K562 (cell line): ENCODE data around the gene CEP43. TPM values are rescaled to one million over a fixed set of nuclear protein-coding genes. Genes with fewer than 3 reads are reported as not detected.

Experiments
- BHLHE40 ChIP-seq: IDR thresholded peaks from 2 replicates; pipeline ENCODE4 v1.6.1; 2011; ENCODE audit warnings: low read length, improper control_type of control experiment
- CLOCK ChIP-seq: fragments of 250-450 bp; sonication (Bioruptor Pico); IDR thresholded peaks from 2 replicates; pipeline ENCODE4 v1.4.0; 2020; ENCODE audit warnings: mild to moderate bottlenecking, moderate library complexity, borderline replicate concordance
- ELF1 ChIP-seq: fragments of 200-800 bp; sonication (Bioruptor generic); IDR thresholded peaks from 2 replicates; pipeline ENCODE4 v1.6.1; 2016; ENCODE audit warnings: missing genetic modification characterization, missing compliant biosample characterization
- ETS1 ChIP-seq: conservative IDR thresholded peaks from 2 replicates; pipeline ENCODE4 v1.6.1; 2011; ENCODE audit warnings: low read depth, mild to moderate bottlenecking, low read length; ENCODE audit not compliant: control insufficient read depth
- ETS2 ChIP-seq: IDR thresholded peaks from 2 replicates; pipeline ENCODE4 v1.6.1; 2016; ENCODE audit warnings: borderline replicate concordance, missing genetic modification characterization, mild to moderate bottlenecking, moderate library complexity, missing compliant biosample characterization; ENCODE audit not compliant: poor library complexity, severe bottlenecking
- ETV1 ChIP-seq: fragments of 450-650 bp; conservative IDR thresholded peaks from 2 replicates; pipeline ENCODE4 v1.6.1; 2016; ENCODE audit warnings: missing genetic modification characterization, control low read depth, low read depth, missing compliant biosample characterization
- FIP1L1 ChIP-seq: fragments of 200-400 bp; formaldehyde crosslinking; IDR thresholded peaks from 2 replicates; pipeline ENCODE4 v1.6.1; 2018; ENCODE audit warnings: mild to moderate bottlenecking, low read depth, low read length; ENCODE audit not compliant: poor library complexity, severe bottlenecking
- FOXA3 ChIP-seq, 2 experiments: fragments of 450-650 bp in 1 of 2; sonication (generic) in 1 of 2; formaldehyde crosslinking; IDR thresholded peaks in 1 of 2; conservative IDR thresholded peaks in 1 of 2; 2 replicates each; pipeline versions ENCODE4 v1.4.0 to v1.8.0; 2020 to 2022; ENCODE audit warnings: mild to moderate bottlenecking in 2 of 2, missing genetic modification reagents in 1 of 2
- KDM5B ChIP-seq: fragments of 200-600 bp; sonication (generic); IDR thresholded peaks from 2 replicates; pipeline ENCODE4 v1.6.1; 2012; ENCODE audit warnings: low read depth, mild to moderate bottlenecking, moderate library complexity, low read length, control low read depth, inconsistent platforms; ENCODE audit not compliant: insufficient replicate concordance
- MLLT1 ChIP-seq, 2 experiments: fragments of 450-650 bp; IDR thresholded peaks; 2 replicates each; pipeline ENCODE4 v1.6.1; 2016
- NFRKB ChIP-seq: fragments of 450-650 bp; IDR thresholded peaks from 2 replicates; pipeline ENCODE4 v1.6.1; 2016; ENCODE audit warnings: low read depth
- VEZF1 ChIP-seq: fragments of 200-800 bp; sonication (Bioruptor generic); IDR thresholded peaks from 2 replicates; pipeline ENCODE4 v1.6.1; 2017; ENCODE audit warnings: missing genetic modification characterization, missing compliant biosample characterization
- ZBTB7A ChIP-seq: IDR thresholded peaks from 2 replicates; pipeline ENCODE4 v1.6.1; 2011; ENCODE audit warnings: low read depth, mild to moderate bottlenecking, low read length, moderate library complexity, borderline replicate concordance; ENCODE audit not compliant: control insufficient read depth
- ZNF445 ChIP-seq: fragments of 250-450 bp; sonication (Bioruptor Pico); IDR thresholded peaks from 2 replicates; pipeline ENCODE4 v1.4.0; 2020; ENCODE audit warnings: low read depth, mild to moderate bottlenecking, moderate library complexity
- ZNF740 ChIP-seq, 3 experiments: fragments of 200-800 bp in 1 of 3; sonication (Bioruptor generic) in 1 of 3; sonication (generic) in 1 of 3; formaldehyde crosslinking in 1 of 3; IDR thresholded peaks; 2 replicates each; pipeline versions ENCODE4 v1.6.1 to v1.8.0; 2016 to 2022; ENCODE audit warnings: mild to moderate bottlenecking in 2 of 3, missing compliant biosample characterization in 2 of 3, missing genetic modification characterization in 2 of 3, missing genetic modification reagents in 1 of 3
- ZNF79 ChIP-seq: fragments of 250-450 bp; sonication (Bioruptor Pico); IDR thresholded peaks from 2 replicates; pipeline ENCODE4 v1.4.0; 2020; ENCODE audit warnings: low read depth, mild to moderate bottlenecking, moderate library complexity
- polyA plus RNA-seq, 8 experiments: library from polyadenylated mRNA; depleted of rRNA in 4 of 8; stranded (reverse) in 5 of 8; unstranded in 3 of 8; fragments of >200 nt; fragmentation: Nextera tagmentation in 2 of 8; fragmentation: Illumina TruSeq in 1 of 8; extraction: Ambion mirVana in 2 of 8; extraction: Trizol in 1 of 8; gene quantifications; 2 replicates each; pipeline versions ENCODE4 v1.2.1 to v1.2.3, GENCODE V29; 2011 to 2014; ENCODE audit warnings: inconsistent platforms in 1 of 8, missing spikeins in 1 of 8
- total RNA-seq, 7 experiments: library from RNA; depleted of rRNA in 6 of 7; stranded (reverse); fragments of >200 nt in 6 of 7; fragmentation: Illumina TruSeq in 2 of 7; extraction: Trizol in 2 of 7; gene quantifications; 2 replicates each; pipeline versions ENCODE4 v1.2.1 to v1.2.3, GENCODE V29; 2011 to 2021; ENCODE audit warnings: low replicate concordance in 1 of 7

Gene CEP43
- total and polyA plus RNA-seq, 9 of the 15 experiments (the other 6 are each of a cell fraction or from before 2014, with no cell fraction given), result 15.2 to 55.7 (median 47.4) TPM

GRCh38 chr6:166957087-166957804 lies 42.0 kb upstream of the CEP43 start (continued):
- TF ChIP-seq NFRKB, result 0 out of 2 replicates have a peak, but pooled peaks have one; percentile 11
- TF ChIP-seq ZNF79 (CRISPR knock-in tag), result 0 out of 2 replicates have a peak, but pooled peaks have one; percentile 25
- peak; percentile 9; the same call in 1 of the 2 replicates for TF ChIP-seq ZBTB7A
- 0 out of 2 replicates have a peak, but pooled peaks have one; percentile 26 for TF ChIP-seq ETV1 (tag)
- no peak; the same call in 1 of the 2 replicates for TF ChIP-seq ZNF740 (CRISPR knock-in tag; IDR thresholded peaks at IDR 0.05)
- TF ChIP-seq ZNF740 (tag; IDR thresholded peaks at IDR 0.05), result peak in 1 of 2 experiments; percentile 46; a peak in 2 of 4 replicates
- TF ChIP-seq KDM5B, result peak; percentile 48
- peak; percentile 4 for TF ChIP-seq FIP1L1
- TF ChIP-seq ELF1, result peak; percentile 66
- TF ChIP-seq FOXA3 (CRISPR knock-in tag; conservative IDR thresholded peaks at IDR 0.05 in 1 of 2, IDR thresholded peaks at IDR 0.05 in 1 of 2), result peak in 1 of 2 experiments; percentile 51; a peak in 2 of 4 replicates
- TF ChIP-seq ETS2 (tag), result no peak
- 0 out of 4 replicates have a peak, but pooled peaks of 1 of the 2 experiments have one; percentile 18 for TF ChIP-seq MLLT1 (IDR thresholded peaks at IDR 0.05)
- TF ChIP-seq ETS1, result 0 out of 2 replicates have a peak, but pooled peaks have one; percentile 18
- peak; percentile 76 for TF ChIP-seq VEZF1 (CRISPR knock-in tag)
- TF ChIP-seq ZNF445 (CRISPR knock-in tag), result 0 out of 2 replicates have a peak, but pooled peaks have one; percentile 17
- TF ChIP-seq BHLHE40, result peak; percentile 66
- no peak for TF ChIP-seq CLOCK (CRISPR knock-in tag)
